Stimulated activated CD8-positive, alpha-beta memory T cell treated with anti-CD3 and anti-CD28 coated beads, Interleukin-15, amount 100 ng/mL, for 4 hours (primary cell): ENCODE results near the gene FIBIN.
"Not testable (repeated sequence)": the region's sequence is repeated elsewhere in the genome, so short reads cannot be mapped to it uniquely, and the experiment has no call there.

Experiments used
- DNase-seq, 2 donors: peaks; one replicate each; pipeline ENCODE4 v3.0.0-alpha.2; 2020; ENCODE audit warnings: low read depth in 2 of 2

The FIBIN gene

DNA sequence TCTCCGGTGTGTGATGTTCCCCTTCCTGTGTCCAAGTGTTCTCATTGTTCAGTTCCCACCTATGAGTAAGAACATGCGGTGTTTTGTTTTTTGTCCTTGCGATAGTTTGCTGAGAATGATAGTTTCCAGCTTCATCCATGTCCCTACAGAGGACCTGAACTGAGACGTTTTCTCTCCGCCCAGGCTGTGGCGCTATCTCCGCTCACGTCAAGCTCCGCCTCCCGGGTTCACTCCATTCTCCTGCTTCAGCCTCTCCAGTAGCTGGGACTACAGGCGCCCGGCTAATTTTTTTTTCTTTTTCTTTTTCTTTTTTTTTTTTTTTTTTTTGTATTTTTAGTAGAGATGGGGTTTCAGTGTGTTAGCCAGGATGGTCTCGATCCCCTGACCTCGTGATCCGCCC, 16.7 kb upstream of the FIBIN start:
- DNase-seq = not testable (repeated sequence)

DNA sequence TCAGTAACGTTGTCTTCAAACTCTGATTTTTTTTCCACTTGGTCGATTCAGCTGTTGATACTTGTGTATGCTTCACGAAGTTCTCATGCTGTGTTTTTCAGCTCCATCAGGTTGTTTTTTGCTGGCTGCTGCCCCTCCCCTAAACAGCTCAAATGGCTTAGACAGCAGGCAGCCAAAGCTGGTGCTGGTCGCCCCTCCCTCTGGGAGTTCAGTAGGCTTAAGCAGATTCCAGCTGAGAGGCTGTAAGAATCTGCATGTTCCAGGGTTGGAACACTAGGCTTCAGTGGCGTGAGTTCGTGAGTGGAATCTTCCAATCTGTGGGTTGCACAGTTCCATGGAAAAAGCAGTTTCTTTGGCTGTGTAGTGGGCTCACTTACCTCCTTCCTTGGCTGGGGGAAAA, 10.3 kb upstream of the FIBIN start:
- no peak for DNase-seq

DNA sequence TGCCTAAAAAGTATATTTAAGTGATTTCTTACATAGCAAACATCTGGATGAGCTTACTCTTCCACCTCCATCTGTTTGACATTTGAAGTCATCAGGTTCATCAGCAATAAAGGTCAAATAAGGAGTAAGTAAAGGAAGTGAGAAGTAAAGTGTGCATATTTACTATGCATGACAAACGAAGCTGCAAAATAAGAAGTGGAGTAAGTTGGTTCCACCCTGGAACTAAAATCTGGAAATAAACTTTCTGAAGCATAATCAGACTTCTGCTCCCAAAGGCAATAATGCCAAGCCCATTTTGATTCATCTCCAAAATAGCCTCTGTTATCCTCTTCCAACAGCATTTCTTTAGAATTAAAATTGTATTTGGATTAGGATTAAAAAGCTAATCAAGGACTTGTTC, 8.4 kb upstream of the FIBIN start:
- DNase-seq = no peak

DNA sequence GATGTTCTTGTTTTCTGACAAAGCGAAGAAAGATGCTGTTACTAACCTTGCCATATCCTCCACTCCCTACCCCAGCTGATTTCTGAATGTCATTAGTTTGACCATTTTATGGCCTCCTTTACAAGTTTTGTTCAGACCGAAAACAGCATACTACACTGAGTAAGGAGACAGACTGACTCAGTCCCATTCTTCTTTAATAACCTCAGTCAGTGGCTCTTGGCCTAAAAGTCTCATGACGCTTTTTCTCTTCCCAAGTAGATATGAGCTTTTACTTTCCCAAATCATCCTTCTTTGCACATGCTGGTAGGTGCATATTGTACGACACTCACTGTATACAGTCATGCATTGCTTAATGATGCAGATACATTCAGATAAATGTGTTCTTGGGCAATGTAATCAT, 8.0 kb upstream of the FIBIN start:
- no peak for DNase-seq

DNA sequence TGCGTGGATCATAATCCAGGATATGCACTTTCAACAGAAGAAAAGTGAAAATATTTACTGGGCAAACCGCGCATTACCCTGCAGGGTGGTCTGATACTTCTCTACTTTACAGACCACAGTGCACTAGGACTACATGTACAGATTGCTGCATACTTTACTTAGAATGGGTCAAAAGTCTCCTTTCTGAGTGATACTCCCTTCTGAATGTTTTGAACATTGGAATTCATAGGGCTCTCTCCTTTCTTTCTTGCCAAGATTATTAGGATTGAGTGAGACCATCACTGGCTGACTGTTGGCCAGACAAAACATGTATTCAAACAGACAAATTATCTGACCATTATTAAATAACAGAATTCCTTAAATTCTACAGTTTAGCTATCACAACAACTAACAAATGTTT, 6.6 kb upstream of the FIBIN start:
- DNase-seq = no peak

DNA sequence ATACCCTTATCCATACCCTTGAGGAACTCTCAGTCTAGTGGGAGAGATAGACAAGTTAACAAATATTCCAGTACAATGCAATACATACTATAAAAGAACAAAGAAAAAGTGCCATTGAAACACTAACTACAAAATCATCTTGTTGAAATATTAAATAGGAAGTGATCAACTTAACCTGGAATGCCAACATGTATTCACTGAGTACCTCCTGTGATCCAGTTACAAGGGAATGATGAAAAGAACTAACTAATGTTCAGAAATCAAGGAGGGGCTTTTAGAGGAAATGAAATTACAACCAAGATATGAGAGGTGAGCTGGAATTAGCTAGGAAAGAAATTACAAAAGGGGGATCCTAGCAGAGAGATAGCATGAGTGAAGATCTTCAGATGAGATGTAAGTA, 6.2 kb upstream of the FIBIN start:
- no peak for DNase-seq

DNA sequence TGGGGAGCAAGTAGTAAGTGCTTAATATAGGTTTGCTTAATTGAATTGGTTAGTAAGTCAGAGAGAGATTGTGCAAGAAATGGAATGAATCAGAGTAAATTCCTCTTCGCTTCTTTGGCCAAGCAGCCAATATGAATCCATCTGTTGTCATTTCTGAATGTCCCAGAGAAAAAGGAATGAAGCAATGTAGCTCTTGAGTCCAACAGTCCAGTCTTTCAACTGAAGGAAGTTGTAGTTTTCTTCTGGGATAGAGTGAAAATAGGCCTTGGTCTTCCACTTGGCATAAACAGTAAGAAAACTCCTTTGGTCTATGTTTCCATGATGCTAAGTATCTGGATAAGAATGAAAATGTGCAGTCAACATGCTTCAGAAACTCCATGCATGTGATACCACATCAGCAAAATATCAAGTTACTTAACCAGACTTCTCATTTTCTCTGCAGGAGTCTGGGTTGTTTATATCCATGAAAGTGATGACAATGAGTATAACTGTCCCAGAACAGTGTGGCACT, 1.8 kb upstream of the FIBIN start:
- no peak for DNase-seq

DNA sequence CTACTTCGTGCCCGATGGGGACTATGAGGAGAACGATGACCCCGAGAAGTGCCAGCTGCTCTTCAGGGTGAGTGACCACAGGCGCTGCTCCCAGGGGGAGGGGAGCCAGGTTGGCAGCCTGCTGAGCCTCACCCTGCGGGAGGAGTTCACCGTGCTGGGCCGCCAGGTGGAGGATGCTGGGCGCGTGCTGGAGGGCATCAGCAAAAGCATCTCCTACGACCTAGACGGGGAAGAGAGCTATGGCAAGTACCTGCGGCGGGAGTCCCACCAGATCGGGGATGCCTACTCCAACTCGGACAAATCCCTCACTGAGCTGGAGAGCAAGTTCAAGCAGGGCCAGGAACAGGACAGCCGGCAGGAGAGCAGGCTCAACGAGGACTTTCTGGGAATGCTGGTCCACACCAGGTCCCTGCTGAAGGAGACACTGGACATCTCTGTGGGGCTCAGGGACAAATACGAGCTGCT, 751 bp downstream of the FIBIN start:
- DNase-seq = no peak

DNA sequence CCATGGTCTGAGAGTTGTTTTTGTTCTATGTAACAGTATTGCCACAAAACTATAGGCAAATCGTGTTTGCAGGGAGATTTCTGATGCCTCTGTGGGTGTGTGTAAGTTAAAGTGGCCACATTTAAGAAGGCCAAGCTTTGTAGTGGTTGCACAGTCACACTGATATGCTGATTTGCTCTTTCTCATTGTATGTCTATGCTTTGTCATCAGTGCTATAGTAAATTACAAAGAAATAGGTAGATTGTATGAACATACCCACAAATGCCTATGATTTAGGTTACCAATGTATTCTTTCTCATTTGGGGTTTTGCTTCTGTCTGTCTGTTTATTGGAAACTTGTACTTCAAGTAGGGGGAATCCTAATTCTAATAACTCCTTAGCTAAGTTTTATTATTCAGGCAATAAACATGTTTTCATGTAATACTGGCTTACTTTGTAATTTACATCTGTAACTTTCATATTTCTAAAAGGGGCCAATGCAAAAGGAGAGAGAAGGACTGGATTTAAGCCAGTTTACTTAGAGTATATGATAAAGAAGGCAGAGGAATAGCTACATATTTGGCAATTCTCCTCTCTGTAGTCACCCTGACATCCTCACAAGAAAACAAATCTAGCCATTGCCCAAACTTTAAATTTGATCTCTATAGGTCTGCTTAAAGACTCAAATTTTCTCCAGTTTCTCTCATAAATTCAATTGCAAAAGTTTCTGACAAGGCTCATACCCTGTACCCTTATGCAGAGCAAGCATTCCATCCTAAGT, 2.0 kb downstream of the FIBIN start:
- DNase-seq = no peak

DNA sequence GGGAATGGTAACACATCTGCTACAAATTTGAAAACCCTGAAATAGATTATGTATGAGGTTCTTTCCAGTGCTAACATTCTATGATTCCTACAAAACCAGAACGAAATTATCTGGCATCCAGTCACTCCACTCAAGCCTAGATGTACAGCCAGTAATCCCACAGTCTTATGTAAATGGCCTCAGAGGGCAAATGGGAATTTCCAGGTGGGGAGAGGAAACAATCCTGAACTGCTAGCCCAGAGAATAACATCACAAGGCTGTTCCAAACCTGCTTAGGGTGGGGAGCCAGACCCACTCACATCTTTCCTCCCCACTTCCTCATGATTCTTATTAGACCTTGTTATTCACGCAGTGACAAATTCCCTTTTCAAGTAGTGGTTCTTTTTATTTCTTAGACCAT, 3.5 kb downstream of the FIBIN start:
- no peak for DNase-seq

DNA sequence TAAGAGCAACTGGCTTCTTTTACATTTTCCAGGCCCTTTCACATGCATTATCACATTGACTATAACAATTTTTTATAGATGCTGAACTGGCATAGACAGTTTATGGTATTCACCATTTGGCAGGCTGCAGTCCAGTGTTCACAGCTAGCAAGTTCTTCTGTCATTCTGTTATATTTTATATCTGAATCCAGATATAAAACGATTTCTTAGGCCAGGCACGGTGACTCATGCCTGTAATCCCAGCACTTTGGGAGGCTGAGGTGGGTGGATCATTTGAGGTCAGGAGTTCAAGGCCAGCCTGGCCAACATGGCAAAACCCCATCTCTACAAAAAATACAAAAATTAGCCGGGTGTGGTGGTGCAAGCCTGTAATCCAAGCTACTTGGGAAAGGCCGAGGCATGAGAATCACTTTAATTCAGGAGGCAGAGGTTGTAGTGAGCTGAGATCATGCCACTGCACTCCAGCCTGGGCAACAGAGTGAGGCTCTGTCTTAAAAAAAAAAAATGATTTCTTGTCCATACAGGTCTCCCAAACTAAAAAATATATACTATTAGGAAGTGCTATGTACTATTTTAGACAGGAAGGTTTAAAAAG, 7.3 kb downstream of the FIBIN start:
- not testable (repeated sequence) for DNase-seq

DNA sequence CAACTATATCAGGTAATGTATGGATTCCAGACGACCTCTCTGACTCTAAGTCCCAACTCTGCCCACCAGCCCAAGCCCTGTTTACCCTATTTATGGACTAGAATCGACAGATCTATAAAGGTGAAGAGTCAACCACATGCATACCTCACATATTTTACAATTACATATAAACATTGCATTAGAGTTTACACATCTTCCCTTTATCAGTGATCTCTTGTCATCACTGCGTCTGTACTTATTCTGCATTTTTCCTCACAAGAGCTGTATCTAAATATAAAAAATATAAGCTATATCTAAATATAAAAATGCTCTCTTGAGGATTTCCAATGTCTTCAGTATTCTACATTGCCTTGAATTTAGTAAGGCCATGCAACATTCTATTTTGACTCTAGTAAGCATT, 8.5 kb downstream of the FIBIN start:
- DNase-seq = no peak

DNA sequence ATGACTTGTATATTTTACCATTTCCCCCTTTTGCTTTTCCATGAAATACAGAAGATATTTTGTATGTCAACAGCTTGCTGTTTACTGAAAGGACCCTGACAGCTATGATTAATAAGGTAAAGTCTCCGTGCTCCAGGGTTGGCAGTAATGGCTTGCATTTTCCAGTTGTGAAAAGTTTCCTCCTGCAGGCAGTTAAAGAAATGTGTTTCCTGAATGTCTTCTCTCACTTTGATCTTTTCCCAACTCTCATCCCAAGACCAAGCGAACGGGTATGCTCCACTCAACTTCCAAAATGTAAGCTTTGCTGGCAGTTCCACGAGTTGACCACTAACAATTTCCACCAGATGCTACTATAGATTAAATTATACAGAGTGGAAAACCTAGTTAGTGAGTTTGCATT, 8.9 kb downstream of the FIBIN start:
- no peak for DNase-seq

DNA sequence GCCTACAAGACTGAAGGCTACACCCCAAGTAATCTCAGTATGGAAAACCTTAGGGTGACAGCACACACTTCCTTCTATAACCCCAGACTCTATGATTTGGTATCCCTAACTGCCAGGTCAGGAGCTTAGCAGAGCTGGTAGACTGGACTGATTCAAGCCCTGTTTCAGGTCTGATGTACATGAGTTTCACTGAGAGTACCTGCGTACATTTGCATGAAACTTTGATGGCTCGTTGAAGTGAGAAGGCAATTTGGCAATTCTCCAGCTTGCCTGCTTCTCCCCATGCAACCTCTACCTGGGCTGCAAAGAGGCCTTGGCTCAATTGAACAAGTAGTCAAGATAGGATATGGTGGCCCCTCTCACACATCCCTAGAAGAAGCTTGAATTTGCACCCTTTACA, 10.2 kb downstream of the FIBIN start:
- DNase-seq = no peak

DNA sequence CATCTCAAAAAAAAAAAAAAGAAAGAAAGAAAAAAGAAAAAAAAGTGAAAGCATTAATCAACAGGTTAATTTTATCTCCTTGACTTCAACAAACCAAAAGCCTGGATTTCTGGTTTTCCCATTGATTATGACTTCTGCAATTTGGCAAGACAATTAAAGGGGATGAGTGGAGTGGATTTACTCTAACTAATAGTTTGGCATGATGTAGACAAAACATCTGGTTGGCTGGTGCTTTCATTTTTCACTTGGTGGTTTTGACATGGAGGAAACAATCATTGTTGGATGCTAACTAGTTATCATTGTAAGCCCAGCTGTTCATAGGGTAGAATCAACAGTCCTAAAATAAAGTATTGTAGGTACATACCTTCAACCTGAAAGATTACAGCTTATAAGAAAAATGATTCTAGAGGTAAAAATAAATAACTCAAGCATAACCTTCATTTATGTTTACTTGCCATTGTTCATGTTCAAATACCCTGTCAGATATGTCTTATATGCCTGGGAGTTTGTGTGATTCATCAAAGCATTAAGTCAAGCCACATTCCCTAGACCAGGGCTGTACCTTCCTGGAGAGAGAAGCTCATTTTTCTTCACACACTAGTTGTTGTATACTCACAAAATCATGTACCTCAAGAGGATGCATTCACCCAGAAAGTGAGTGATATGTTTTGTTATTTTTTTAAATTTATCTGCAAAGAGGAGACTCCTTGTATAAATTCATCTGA, 15.1 kb downstream of the FIBIN start:
- DNase-seq = no peak

DNA sequence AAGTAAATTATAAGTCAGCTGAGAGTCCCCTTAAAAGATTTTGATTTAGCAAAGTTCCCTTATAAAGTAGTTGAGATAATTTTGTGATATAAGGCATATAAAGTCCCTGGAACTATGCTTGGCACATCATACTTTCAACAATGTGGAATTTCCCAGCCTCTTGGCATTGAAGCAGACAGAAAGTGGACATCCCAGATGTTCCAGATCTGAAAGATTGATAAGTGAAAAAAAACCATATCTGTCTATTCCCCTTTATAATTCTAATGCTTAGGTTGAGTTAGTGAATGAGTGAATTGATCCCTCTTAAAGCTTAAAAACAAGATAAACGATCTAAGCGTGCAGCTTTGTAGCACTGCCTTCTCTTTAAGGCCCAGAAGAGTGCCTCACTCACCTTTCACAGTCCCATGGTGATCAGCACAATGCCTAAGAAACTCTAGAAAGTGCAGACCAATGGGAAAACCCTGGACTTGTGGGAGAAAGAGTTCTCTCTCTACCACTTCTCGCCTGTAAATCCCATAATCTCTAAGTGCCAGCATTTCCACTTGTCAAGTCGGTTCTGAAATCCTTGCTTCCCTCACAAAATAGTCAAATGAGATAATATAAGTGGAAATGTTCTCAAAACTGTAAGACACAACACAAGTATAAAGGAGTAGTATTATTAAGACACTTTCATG, 17.8 kb downstream of the FIBIN start:
- no peak for DNase-seq

DNA sequence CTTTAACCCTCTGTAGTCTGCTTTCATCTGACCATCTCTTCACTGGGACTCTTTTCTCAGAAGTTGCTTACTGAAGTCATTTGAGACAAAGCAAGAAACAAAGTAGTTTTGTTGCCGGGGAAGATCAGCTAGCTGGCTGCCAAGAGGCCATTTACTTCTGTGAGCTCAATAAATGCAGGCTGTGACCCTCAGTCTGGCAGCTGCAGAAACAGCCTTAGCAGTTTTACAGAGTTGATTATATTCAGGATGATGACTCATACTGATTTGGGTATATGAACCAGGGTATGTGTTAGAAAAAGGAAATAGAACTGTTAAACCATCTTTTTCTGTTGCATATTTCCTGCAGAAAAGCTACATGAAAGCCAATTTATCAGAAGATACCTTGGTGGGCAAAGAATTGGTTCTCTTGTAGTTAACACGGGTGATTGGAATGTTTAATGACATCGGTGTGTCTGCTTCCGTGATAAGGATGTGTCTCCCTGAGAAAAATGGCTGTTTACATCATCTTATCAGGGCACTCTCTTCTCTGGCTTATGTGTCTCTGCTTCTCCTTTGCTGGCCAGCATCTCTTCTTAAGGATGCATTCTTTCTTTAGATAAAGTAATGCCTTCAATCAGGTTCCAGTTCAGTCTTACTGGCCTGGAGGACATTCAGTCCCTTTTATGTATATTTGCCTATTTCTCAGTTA, 18.5 kb downstream of the FIBIN start:
- no peak for DNase-seq

DNA sequence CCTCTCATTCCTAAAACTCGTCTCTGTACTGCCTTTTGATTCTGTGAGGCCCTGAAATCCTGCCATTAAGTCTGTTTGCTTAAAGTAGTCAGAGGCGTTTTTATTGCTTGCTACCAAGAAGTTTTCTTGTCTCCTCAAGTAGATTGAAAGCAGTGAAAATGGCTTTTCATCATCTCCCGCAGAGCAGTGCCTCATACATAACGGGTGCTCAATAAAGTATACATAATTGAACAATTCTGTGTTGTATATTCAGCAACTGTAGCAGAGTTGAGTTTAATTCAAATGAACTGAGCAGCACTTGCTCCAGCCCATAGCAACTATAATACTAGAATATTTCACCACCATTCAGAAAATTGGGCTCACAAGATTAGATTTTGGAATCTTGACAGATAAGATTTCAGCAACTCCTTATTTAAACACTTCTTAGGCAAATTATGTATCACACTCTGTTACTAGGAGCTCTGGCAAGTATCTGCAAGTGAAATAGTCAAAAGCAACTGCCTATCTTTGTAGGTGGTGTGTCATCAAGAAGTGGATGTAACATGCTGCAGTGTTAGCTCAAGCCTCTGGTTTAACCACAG, 20.0 kb downstream of the FIBIN start:
- DNase-seq = no peak

DNA sequence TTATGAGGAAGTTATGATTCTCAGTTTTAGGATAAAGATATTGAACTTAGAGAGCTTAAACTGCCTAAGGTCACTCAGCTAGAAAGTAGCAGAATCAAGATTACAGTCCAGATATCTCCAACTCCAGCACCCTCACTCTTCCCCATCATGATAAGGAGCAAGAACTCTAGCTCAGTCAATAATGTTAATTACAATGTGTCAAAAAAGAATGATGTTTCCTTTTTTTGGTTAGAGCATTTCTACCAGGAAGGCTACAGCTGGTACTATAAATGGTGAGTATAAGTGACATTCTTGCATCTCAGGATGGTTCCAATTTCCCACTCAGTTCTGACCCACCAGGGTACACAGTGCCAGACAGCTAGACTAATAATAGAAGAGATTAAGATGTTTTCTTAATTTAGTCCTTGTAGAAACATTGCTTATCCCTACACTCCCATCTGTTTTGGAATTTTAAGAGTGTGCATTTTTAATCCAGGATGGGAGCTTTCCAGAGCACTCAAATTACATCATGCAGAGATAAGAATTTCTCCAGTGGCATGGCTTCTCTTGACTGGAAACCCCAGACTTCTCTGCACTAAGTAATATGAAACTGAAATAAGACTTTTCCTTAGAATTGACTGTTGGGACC, 25.1 kb downstream of the FIBIN start:
- DNase-seq = no peak

DNA sequence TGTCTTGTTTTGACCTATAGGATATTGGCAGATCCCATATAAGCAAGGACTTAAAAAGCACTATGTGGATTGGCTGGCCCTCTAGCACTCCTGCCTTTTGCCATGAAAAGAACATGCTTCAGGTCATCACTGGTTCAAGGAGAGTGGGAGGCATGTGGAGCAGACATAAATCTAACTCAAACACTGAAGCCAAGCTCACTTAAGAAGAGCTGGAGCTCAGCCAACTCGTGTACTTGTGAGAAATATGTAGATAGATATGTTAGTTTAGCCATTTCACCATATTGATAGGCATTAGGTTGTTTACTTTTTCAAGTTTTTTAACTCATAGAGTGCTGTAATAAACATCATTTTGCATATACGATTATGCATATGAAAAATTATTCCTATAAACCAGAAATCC, 26.8 kb downstream of the FIBIN start:
- DNase-seq = no peak
